ENCODE data around the gene AACS.
A peak's percentile ranks its signal among the peaks of the same experiment; 100 is the strongest.

The AACS gene

GRCh38 chr12:125160281-125160955 is 95.2 kb downstream of the AACS start:
- DNase-seq, result peak in 1 of 2 experiments; percentile 12

GRCh38 chr12:125161712-125162022 is 96.4 kb downstream of the AACS start:
- peak in 1 of 2 experiments; percentile 52 for DNase-seq

- no peak for DNase-seq
These were observed 97.3 kb downstream of the AACS start for GRCh38 chr12:125162489-125163028.

- DNase-seq, result no peak
These were observed 97.9 kb downstream of the AACS start for GRCh38 chr12:125163148-125163547.

DNA sequence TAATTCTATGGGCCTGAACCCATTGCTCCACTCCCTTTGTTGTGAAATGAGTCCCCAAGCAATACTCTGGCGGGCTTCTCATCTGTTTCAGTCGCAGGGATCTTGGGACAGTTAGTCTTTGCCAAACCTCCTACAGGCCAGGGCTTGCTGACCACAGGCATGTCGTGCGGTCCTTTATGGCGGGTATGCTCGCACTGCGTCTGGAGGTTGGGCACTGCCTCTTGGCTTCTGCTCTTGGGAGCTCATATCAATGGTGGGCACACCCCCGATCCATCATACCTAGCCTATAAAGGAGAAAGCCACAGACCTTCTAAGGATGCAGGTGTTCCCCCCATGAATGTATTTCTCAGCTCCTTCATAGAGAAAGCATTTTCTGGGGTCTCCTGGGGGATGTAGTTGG is 99.3 kb downstream of the AACS start:
- DNase-seq, result no peak

- DNase-seq, result no peak
These were observed 100.8 kb downstream of the AACS start for GRCh38 chr12:125166041-125166440.

GRCh38 chr12:125167658-125168057 is 102.4 kb downstream of the AACS start:
- DNase-seq, result no peak

DNA sequence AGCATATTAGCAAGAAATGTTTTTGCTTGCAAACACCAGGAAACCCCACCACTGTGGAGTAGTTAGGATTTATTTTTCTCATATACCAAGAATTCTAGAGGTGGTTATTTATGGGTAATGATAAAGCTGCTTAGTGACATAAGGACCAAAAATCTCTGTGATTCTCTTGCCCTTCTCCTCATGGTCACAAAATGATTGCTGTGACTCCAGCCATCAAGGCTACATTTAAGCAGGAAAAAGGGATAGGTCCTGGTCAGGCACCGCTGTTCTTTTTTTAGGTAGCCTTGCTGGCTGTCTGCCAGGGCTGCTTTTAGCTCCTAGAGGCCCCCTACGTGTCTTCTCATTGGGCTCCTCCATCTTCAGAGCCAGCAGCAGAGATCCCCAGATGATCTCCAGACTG is 104.2 kb downstream of the AACS start:
- DNase-seq, result no peak

GRCh38 chr12:125169870-125170269 is 104.6 kb downstream of the AACS start:
- DNase-seq, result no peak

DNA sequence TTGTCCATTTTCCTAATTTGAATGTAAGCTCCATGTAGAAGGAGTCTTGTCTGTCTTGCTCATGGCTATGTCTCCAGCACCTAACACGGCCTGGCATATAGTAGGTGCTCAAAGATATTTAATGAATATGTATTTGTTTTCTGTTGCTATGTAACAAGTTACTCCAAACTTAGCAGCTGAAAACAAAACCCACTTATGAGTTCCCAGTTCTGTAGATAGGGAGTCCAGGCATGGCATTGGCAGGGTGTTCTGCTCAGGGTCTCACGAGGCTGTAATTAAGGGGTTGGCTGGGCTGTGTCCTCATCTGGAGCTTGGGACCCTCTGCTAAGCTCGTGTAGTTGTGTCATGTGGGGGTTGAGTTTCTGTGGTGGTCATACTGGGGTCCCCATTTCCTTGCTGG is 106.0 kb downstream of the AACS start:
- no peak for DNase-seq

- DNase-seq, result no peak
These were observed 107.1 kb downstream of the AACS start for GRCh38 chr12:125172231-125172850.

DNA sequence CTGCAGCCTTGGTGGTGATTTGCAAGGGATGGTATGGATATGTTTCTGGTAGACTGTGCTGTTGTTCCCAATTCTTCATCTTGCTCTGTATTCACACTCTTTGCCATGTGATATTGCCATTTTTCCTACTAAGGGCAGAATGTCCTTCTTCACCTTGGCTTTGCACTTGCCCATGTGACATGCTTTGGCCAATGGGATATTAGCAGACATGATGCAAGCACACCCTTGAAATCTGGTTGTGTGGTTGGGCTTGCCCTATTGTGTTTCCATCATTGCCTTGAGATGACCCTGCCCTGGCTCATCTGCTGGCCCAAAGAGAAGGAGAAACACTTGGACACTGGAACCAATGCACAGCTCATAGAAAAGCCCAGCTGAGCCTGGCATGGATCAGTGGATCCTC is 110.3 kb downstream of the AACS start:
- DNase-seq, result no peak

- DNase-seq, result no peak
These were observed 113.0 kb downstream of the AACS start for GRCh38 chr12:125178222-125178621.

DNA sequence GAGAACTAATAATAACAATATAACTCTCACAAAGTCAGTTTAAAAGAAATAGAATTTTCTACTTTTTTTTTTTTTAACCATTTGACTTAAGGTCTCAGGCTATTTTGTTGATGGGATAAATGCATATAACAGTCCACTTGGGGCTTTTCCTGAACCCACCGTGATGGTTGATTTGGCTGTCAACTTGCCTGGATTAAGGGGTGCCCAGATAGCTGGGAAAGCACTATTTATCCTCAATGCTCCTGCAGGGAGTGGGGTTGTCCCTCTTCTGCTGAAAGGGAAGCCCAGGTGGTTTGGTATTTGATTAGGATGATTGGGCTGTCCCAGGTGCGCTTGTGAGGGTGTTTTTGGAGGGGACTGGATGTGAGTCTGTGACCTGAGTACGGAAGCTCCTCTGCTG is 114.9 kb downstream of the AACS start:
- no peak for DNase-seq

DNA sequence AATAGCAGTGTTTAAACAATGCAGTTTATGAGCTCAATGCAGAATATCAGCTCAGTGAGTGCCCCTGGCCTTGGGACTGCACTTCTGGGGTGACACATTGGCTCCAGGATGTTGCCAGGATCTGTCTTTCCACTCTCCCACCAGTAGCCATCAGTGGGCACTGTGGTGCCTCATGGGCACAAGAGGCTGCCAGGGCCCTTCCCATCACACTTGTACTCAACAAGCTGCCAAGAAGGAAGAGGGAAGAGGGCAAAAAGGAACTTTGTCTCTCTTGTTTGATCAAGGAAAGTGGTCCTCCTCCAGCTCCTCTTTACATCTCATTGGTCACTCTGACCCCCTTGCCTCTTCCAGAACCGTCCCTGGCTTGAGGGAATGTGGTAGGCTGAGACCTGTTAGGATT is 115.9 kb downstream of the AACS start:
- no peak for DNase-seq

GRCh38 chr12:125183187-125184067 is 118.2 kb downstream of the AACS start:
- peak; percentile 20 to 78 for DNase-seq

DNA sequence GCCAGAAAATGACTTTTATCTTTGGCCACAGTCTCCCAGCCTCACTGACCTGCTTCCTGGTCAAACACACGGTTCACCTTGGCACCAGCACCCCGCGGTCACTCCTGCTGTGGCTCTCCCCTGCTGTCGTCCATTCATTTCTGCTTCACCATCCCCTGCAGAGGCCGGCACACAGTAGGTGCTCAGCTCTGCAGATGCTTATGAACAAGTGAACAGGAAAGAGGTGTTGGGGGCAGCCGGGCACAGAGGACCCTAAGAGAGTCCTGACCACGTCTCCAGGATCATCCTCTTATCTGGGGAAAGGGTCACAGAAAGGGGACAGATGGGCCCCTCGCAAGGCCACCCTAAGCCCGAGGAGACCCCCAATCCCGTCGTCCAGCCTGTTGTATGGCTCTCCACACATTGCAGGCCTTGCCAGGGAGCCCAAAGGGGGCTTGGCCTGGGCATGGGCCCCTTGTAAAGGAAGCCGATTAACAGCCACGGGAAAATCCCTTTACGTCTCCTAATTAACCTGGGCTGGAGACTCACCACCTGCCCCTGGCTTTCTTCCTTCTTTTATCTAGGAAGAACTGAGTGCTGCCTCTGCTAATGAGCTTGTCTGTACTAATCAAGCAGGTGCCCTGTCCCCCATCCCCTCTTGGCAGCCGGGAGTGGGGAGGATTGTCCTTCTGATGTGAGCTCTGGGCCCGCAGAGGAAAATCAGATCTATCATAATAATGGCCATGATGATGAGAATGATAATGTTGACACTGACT is 119.2 kb downstream of the AACS start:
- DNase-seq, result no peak

DNA sequence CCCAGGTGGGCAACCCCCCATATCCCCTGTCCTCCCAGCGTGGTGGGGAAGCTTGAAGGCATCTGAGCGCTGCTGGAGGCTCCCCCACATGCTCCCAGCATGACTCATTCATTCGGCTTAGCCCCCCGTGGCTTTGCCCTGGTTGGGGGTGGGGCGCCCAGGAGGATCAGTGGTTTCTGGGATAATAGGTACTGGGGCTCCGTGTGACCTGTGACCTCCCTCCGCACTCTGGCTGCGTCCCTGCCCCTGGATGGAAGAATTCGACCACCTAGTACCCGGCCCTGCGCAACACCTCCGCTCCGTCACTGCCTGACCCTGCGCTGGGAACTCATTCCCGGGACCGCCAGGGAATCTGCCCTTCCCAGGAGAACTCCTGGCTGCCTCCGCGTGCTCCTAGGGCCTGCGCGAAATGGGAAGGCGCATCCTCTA is 120.1 kb downstream of the AACS start:
- DNase-seq, result no peak

- DNase-seq, result peak; percentile 28 to 69
These were observed 120.7 kb downstream of the AACS start, which contains the start of gene TMEM132B for GRCh38 chr12:125185740-125186470. Gene TMEM132B, plus strand, starts transcription at chr12:125186386.

DNA sequence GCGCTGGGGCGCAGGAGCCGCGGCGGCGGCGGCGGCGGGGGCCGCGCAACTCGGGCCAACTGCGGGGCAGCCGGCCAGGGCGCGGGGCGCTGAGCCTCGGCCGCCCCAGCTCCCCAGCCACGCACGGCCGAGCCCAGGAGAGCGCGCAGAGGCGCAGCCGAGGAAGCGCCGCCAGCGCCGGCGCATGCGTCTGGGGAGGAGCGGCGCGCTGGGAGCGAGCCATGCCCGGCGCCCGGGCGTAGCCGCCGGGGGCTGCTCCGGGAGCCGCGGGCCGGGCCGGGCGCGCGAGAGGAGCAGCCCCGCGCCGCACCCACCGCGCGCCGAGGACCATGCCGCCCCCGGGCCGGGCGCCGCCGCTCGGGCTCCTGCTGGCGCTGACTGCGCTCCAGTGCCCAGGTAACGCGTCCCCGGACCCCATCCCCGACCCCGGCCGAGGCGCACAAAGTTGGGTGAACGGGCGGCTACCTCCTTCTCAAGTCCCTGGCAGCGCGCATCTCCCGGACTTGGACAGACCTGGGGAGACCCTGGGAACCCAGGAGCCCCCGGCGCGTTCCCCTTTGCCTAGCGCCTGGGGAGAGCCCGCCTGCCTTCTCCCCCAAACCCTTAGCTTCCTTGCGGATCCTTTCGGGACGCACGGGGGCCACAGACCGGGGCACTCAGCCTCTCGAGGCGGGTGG is 121.4 kb downstream of the AACS start:
- no peak for DNase-seq

DNA sequence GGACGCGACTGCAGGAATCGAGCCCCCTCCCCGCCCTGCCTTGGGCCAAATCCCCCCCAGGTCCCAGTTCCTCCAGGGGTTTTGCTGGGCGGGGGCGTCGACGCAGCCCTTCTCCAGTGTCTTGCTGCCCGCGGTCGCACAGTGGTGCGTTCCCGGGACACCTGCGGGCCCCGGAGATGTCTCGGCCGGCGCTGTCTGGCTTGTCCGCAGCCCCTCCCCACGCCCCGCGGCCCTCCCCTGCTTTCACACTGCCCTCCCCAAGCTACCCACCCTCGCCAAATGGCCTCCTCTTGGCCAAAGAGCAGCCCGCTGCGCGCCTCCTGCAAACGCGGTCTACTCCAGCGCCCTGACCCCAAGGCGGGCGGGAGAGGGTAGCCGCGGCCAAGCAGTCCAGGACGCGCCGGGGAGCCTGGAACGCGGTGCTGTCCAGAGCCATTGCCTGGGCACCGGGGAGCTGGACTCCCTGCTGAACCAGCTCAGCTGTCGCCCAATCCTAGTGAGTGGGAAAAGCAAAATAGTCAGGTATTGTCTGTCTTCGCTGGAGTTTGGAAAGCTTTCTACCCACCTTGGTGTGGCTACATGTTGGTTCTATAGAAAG is 122.0 kb downstream of the AACS start:
- no peak for DNase-seq

Data from NCI-H446 (cell line).